MM.1S (cell line): ENCODE results near the gene CSF1R.

ENCODE experiments used
- DNase-seq: peaks from one replicate; pipeline ENCODE4 v3.0.0-alpha.2; 2015
- H2AFZ ChIP-seq: fragments of 300-600 bp; sonication (generic); 2 replicates; pipeline ENCODE4 v1.6.0; 2016; ENCODE audit warnings: antibody characterized with exemption, low read length
- H3F3A ChIP-seq: fragments of 300-600 bp; sonication (generic); 2 replicates; pipeline ENCODE4 v1.6.1; 2016; ENCODE audit warnings: mild to moderate bottlenecking, antibody characterized with exemption, low read length, moderate library complexity, mixed read lengths; ENCODE audit not compliant: insufficient read depth
- H3K27ac ChIP-seq: fragments of 300-600 bp; sonication (generic); 2 replicates; pipeline ENCODE4 v1.5.1; 2016; ENCODE audit warnings: mild to moderate bottlenecking, low read length
- H3K27me3 ChIP-seq: fragments of 300-600 bp; sonication (generic); replicated peaks from 2 replicates; pipeline ENCODE4 v1.6.0; 2016; ENCODE audit warnings: low read length; ENCODE audit not compliant: insufficient read depth
- H3K36me3 ChIP-seq: fragments of 300-600 bp; sonication (generic); replicated peaks from 2 replicates; pipeline ENCODE4 v1.6.1; 2016; ENCODE audit warnings: mild to moderate bottlenecking, low read length, mixed read lengths; ENCODE audit not compliant: insufficient read depth
- H3K4me1 ChIP-seq: fragments of 300-600 bp; sonication (generic); 2 replicates; pipeline ENCODE4 v1.6.1; 2016; ENCODE audit warnings: low read length, mixed read lengths
- H3K4me2 ChIP-seq: fragments of 300-600 bp; sonication (generic); 2 replicates; pipeline ENCODE4 v1.6.0; 2016; ENCODE audit warnings: low read depth, low read length
- H3K4me3 ChIP-seq: fragments of 300-600 bp; sonication (generic); 2 replicates; pipeline ENCODE4 v1.5.1; 2016; ENCODE audit warnings: low read length, mixed read lengths
- H3K79me2 ChIP-seq: fragments of 300-600 bp; sonication (generic); 2 replicates; pipeline ENCODE4 v1.6.1; 2016; ENCODE audit warnings: mixed run types, low read length, mixed read lengths
- H3K9ac ChIP-seq: fragments of 300-600 bp; sonication (generic); 2 replicates; pipeline ENCODE4 v1.6.1; 2016; ENCODE audit warnings: low read length, mixed read lengths
- H3K9me2 ChIP-seq: fragments of 300-600 bp; sonication (generic); replicated peaks from 2 replicates; pipeline ENCODE4 v1.6.1; 2016; ENCODE audit warnings: mild to moderate bottlenecking, low read length, mixed read lengths; ENCODE audit not compliant: insufficient read depth
- H3K9me3 ChIP-seq: fragments of 300-600 bp; sonication (generic); replicated peaks from 2 replicates; pipeline ENCODE4 v1.6.1; 2016; ENCODE audit warnings: mild to moderate bottlenecking, low read length, mixed read lengths; ENCODE audit not compliant: insufficient read depth
- H4K20me1 ChIP-seq: fragments of 300-600 bp; sonication (generic); 2 replicates; pipeline ENCODE4 v1.6.1; 2016; ENCODE audit warnings: mild to moderate bottlenecking, low read length, moderate library complexity, mixed read lengths; ENCODE audit not compliant: insufficient read depth
- CTCF ChIP-seq: fragments of 300-600 bp; sonication (generic); IDR thresholded peaks from 2 replicates; pipeline ENCODE4 v1.5.1; 2016; ENCODE audit warnings: antibody characterized with exemption, low read length, mixed read lengths
- EZH2 ChIP-seq: fragments of 300-600 bp; sonication (generic); optimal IDR thresholded peaks from 2 replicates; pipeline ENCODE3; 2017; ENCODE audit warnings: low read depth, mild to moderate bottlenecking, antibody characterized with exemption, low read length, mixed read lengths
- EZH2phosphoT487 ChIP-seq: fragments of 300-600 bp; sonication (generic); IDR thresholded peaks from 2 replicates; pipeline ENCODE4 v1.6.1; 2018; ENCODE audit warnings: antibody characterized with exemption, low read length

CSF1R gene

GRCh38 chr5:150065886-150066285 lies 20.5 kb downstream of the CSF1R start:
- H3K4me2 ChIP-seq, result no peak overlapping the region
- no peaks in the 10 kb centered on the region for H3F3A ChIP-seq
- no peak overlapping the region for H3K9ac ChIP-seq
- H3K9me3 ChIP-seq, result no peaks in the 10 kb centered on the region
- no peaks in the 10 kb centered on the region for H3K9me2 ChIP-seq
- no peak overlapping the region for H3K27ac ChIP-seq
- H3K36me3 ChIP-seq, result no peaks in the 10 kb centered on the region
- DNase-seq, result no peak
- H2AFZ ChIP-seq, result no peak overlapping the region
- no peaks in the 10 kb centered on the region for H4K20me1 ChIP-seq
- no peak overlapping the region for H3K4me3 ChIP-seq
- H3K79me2 ChIP-seq, result no peaks in the 10 kb centered on the region
- H3K4me1 ChIP-seq, result peaks cover 3% of the 10 kb centered on the region; the same call in 1 of the 2 replicates
- TF ChIP-seq CTCF, result no peak
- no peak for TF ChIP-seq EZH2
- no peaks in the 10 kb centered on the region; the same call in 1 of the 2 replicates for H3K27me3 ChIP-seq

GRCh38 chr5:150065346-150065745 lies 21.0 kb downstream of the CSF1R start:
- Histone ChIP-seq H3K27me3 (no peaks in the 10 kb centered on the region; the same call in 1 of the 2 replicates), H2AFZ (no peak overlapping the region), H3K4me1 (peaks cover 3% of the 10 kb centered on the region; the same call in 1 of the 2 replicates), H3F3A (no peaks in the 10 kb centered on the region), H3K4me2 (no peak overlapping the region), H3K79me2 (no peaks in the 10 kb centered on the region), H4K20me1 (no peaks in the 10 kb centered on the region), H3K9me2 (no peaks in the 10 kb centered on the region), H3K27ac (no peak overlapping the region), H3K36me3 (no peaks in the 10 kb centered on the region), H3K4me3 (no peak overlapping the region), H3K9me3 (no peaks in the 10 kb centered on the region), H3K9ac (no peak overlapping the region)
- DNase-seq, result no peak
- no peak for TF ChIP-seq EZH2
- TF ChIP-seq CTCF, result no peak
- TF ChIP-seq EZH2phosphoT487, result no peak

- Histone ChIP-seq H3K4me3 (no peak overlapping the region), H3K27ac (no peak overlapping the region)
- DNase-seq, result no peak
Observed at GRCh38 chr5:150064681-150065220, 21.6 kb downstream of the CSF1R start.

More at GRCh38 chr5:150064681-150065220, 21.6 kb downstream of the CSF1R start:
- Histone ChIP-seq H3K4me2 (no peak overlapping the region), H3K27me3 (no peaks in the 10 kb centered on the region; the same call in 1 of the 2 replicates), H2AFZ (no peak overlapping the region), H3K79me2 (no peaks in the 10 kb centered on the region), H3K36me3 (no peaks in the 10 kb centered on the region), H3K9me2 (no peaks in the 10 kb centered on the region), H4K20me1 (no peaks in the 10 kb centered on the region), H3K4me1 (peaks cover 3% of the 10 kb centered on the region; the same call in 1 of the 2 replicates), H3K9ac (no peak overlapping the region), H3K9me3 (no peaks in the 10 kb centered on the region), H3F3A (no peaks in the 10 kb centered on the region)
- TF ChIP-seq CTCF, result no peak
- TF ChIP-seq EZH2phosphoT487, result no peak
- no peak for TF ChIP-seq EZH2
